Suppressor macrophage treated with lipopolysaccharide for 1 hour (primary cell): ENCODE measurements around the gene KRTAP20-3.

Experiments
- DNase-seq, 3 donors: peaks; one replicate each; pipeline ENCODE4 v3.0.0-alpha.2; 2020 to 2022

Gene KRTAP20-3

DNA sequence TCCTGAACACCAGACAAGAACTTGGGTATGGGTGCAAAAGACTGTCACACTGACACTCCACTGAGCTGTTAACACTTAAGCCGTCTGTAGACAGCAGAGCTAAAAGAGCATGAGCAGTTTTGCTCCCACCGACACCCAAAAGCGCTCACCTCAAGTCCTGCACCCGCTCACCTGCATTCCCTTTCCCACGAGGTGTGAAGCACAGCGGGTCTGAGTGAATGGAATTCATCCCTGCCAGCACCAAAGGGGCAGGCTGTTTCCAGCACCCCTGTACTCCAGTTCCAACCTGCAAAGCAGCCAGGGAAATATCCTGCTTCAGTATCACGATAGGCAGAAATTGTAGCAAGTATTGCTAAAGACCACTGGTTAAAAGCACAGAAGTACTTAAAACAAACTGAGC is 47.2 kb downstream of the KRTAP20-3 start:
- DNase-seq, result no peak
